Left lung (tissue), 10 donors: ENCODE results near the gene TFCP2L1. TPM values are rescaled to one million over a fixed set of nuclear protein-coding genes. Genes with fewer than 3 reads are reported as not detected.
A peak's percentile ranks its signal among the peaks of the same experiment; 100 is the strongest.
"Not testable (repeated sequence)": the region's sequence is repeated elsewhere in the genome, so short reads cannot be mapped to it uniquely, and the experiment has no call there.

Experiments used
- ATAC-seq: fragments of 200-7000 bp; cut with Tn5 transposase; one replicate; pipeline ENCODE4 v1.9.1; 2020; ENCODE audit warnings: moderate library complexity
- DNase-seq, 4 donors: peaks; one replicate each; pipeline ENCODE4 v3.0.0-alpha.2; 2013 to 2020
- H3K27ac ChIP-seq, 2 donors: fragments of 200-600 bp; sonication (generic) in 1 of 2; one replicate each; pipeline versions ENCODE4 v1.5.0 to v1.8.0; 2020 to 2021
- H3K27me3 ChIP-seq, 2 donors: fragments of 200-600 bp; sonication (generic) in 1 of 2; one replicate each; pipeline versions ENCODE4 v1.5.0 to v1.8.0; 2020 to 2021
- H3K36me3 ChIP-seq, 2 donors: fragments of 200-600 bp; sonication (generic) in 1 of 2; one replicate each; pipeline versions ENCODE4 v1.5.0 to v1.8.0; 2020 to 2021
- H3K4me1 ChIP-seq, 2 donors: fragments of 200-600 bp; one replicate each; pipeline ENCODE4 v1.8.0; 2021
- H3K4me3 ChIP-seq, 2 donors: fragments of 200-600 bp; sonication (generic) in 1 of 2; one replicate each; pipeline versions ENCODE4 v1.5.0 to v1.8.0; 2020 to 2021; ENCODE audit warnings: mild to moderate bottlenecking in 1 of 2
- H3K9me3 ChIP-seq, 2 donors: fragments of 200-600 bp; sonication (generic) in 1 of 2; one replicate each; pipeline versions ENCODE4 v1.5.0 to v1.8.0; 2020 to 2021
- CTCF ChIP-seq, 2 donors: fragments of 200-600 bp; sonication (generic) in 1 of 2; IDR thresholded peaks; one replicate each; pipeline versions ENCODE4 v1.5.0 to v1.8.0; 2021; ENCODE audit warnings: antibody characterized with exemption in 2 of 2
- intact Hi-C, 2 donors: fragments of 100-400 bp; cut with DNase I; formaldehyde crosslinking; loops; one replicate each; pipeline versions ENCODE4 v1.11.2 to v1.14.2; 2022
- polyA plus RNA-seq, 6 donors: library from polyadenylated mRNA; unstranded; fragments of 120-200 nt; gene quantifications; one replicate each; pipeline ENCODE4 v1.2.1, GENCODE V29; 2013; ENCODE audit not compliant: insufficient read length in 6 of 6
- total RNA-seq, 2 donors: library from RNA; stranded (reverse); fragmentation: NEBNext Ultra II Directional; extraction: Animal tissue kit (Norgen Biotek cat#: 25700); gene quantifications; one replicate each; pipeline ENCODE4 v1.2.1, GENCODE V29; 2021
- donor health status: DM: no; HTN: yes; CAD: no.
- donor health status: DM: no; HTN: no; CAD: no.

Gene TFCP2L1
- total and polyA plus RNA-seq, 8 donors = 3.5 to 32.5 (median 4.6) TPM

- ATAC-seq (peak; percentile 25), DNase-seq (peak in 1 of 4 donors; percentile 36)
- Histone ChIP-seq H3K36me3 (no peaks in the 10 kb centered on the region), H3K9me3 (no peaks in the 10 kb centered on the region), H3K4me1 (peaks cover 0 to 5% of the 10 kb centered on the region in 2 donors), H3K4me3 (no peak overlapping the region), H3K27ac (no peak overlapping the region), H3K27me3 (peaks cover 0 to 11% of the 10 kb centered on the region in 2 donors)
- intact Hi-C loops = no loop called here
- no peak for TF ChIP-seq CTCF (IDR thresholded peaks at IDR 0.05)
These were observed 19.9 kb upstream of the TFCP2L1 start for GRCh38 chr2:121304941-121305340.

- Histone ChIP-seq H3K36me3 (no peaks in the 10 kb centered on the region), H3K4me3 (no peak overlapping the region), H3K4me1 (peaks cover 0 to 5% of the 10 kb centered on the region in 2 donors), H3K9me3 (no peaks in the 10 kb centered on the region), H3K27ac (no peak overlapping the region), H3K27me3 (peaks cover 0 to 8% of the 10 kb centered on the region in 2 donors)
- DNase-seq (no peak), ATAC-seq (peak; percentile 36)
- TF ChIP-seq CTCF (IDR thresholded peaks at IDR 0.05) = no peak
- intact Hi-C loops = no loop called here
These were observed 18.7 kb upstream of the TFCP2L1 start for GRCh38 chr2:121303531-121304263.

GRCh38 chr2:121301190-121301589 is 16.2 kb upstream of the TFCP2L1 start:
- intact Hi-C loops, H3K27me3 ChIP-seq, DNase-seq, ATAC-seq, H3K36me3 ChIP-seq, H3K27ac ChIP-seq, H3K4me1 ChIP-seq, H3K4me3 ChIP-seq, H3K9me3 ChIP-seq: not testable (repeated sequence)

- Histone ChIP-seq H3K4me1 (peaks cover 0 to 2% of the 10 kb centered on the region in 2 donors), H3K9me3 (no peaks in the 10 kb centered on the region), H3K36me3 (no peaks in the 10 kb centered on the region), H3K4me3 (no peak overlapping the region), H3K27me3 (no peaks in the 10 kb centered on the region), H3K27ac (no peak overlapping the region)
- no peak for DNase-seq
- TF ChIP-seq CTCF (IDR thresholded peaks at IDR 0.05) = no peak
- ATAC-seq = no peak
- intact Hi-C loops = no loop called here
These were observed 13.5 kb upstream of the TFCP2L1 start for GRCh38 chr2:121298476-121298875.

- H3K27ac ChIP-seq, DNase-seq, H3K36me3 ChIP-seq, H3K9me3 ChIP-seq, H3K27me3 ChIP-seq, ATAC-seq, H3K4me1 ChIP-seq, intact Hi-C loops, H3K4me3 ChIP-seq: not testable (repeated sequence)
These were observed 12.9 kb upstream of the TFCP2L1 start for GRCh38 chr2:121297866-121298265.

GRCh38 chr2:121297217-121297830 is 12.3 kb upstream of the TFCP2L1 start:
- H3K9me3 ChIP-seq = no peaks in the 10 kb centered on the region
- no peak overlapping the region for H3K27ac ChIP-seq
- TF ChIP-seq CTCF (IDR thresholded peaks at IDR 0.05) = peak; percentile 55 to 64
- no peak overlapping the region for H3K4me3 ChIP-seq
- ATAC-seq (peak; percentile 70), DNase-seq (no peak)
- intact Hi-C loops = no loop called here
- no peaks in the 10 kb centered on the region for H3K4me1 ChIP-seq
- H3K27me3 ChIP-seq = no peaks in the 10 kb centered on the region
- no peaks in the 10 kb centered on the region for H3K36me3 ChIP-seq
